Endothelial cell of umbilical vein (primary cell): ENCODE data around the gene RTP1.

Source experiments
- EZH2 ChIP-seq: IDR thresholded peaks from 2 replicates; pipeline ENCODE4 v1.6.1; 2012; ENCODE audit warnings: borderline replicate concordance, low read depth, mild to moderate bottlenecking, moderate library complexity, low read length, inconsistent platforms; ENCODE audit not compliant: severe bottlenecking
- FOS ChIP-seq: IDR thresholded peaks from 2 replicates; pipeline ENCODE4 v1.6.1; 2011; ENCODE audit warnings: mild to moderate bottlenecking, low read length, moderate library complexity, borderline replicate concordance; ENCODE audit not compliant: insufficient read depth
- GATA2 ChIP-seq: IDR thresholded peaks from 2 replicates; pipeline ENCODE4 v1.7.0; 2011; ENCODE audit warnings: low read depth, mild to moderate bottlenecking, moderate library complexity, mixed read lengths, low read length; ENCODE audit not compliant: insufficient read length, insufficient read depth
- MYC ChIP-seq: IDR thresholded peaks from one replicate; pipeline ENCODE4 v1.6.1; 2011; ENCODE audit warnings: mild to moderate bottlenecking, low read depth, low read length
- POLR2A ChIP-seq: IDR thresholded peaks from 2 replicates; pipeline ENCODE4 v1.6.1; 2012; ENCODE audit warnings: low read depth, mild to moderate bottlenecking, control low read depth, low read length
- POLR2AphosphoS5 ChIP-seq: IDR thresholded peaks from 2 replicates; pipeline ENCODE4 v1.6.1; 2012; ENCODE audit warnings: low read depth, mild to moderate bottlenecking, control low read depth, low read length, moderate library complexity; ENCODE audit not compliant: insufficient read depth
- TF ChIP-seq, protein P1 (sequence below), 2 donors: IDR thresholded peaks; 1 replicate in 1 of 2; 2 replicates in 1 of 2; pipeline ENCODE4 v1.5.1; 2011; ENCODE audit warnings: low read length in 2 of 2, mild to moderate bottlenecking in 2 of 2, moderate library complexity in 2 of 2, control low read depth in 1 of 2, inconsistent platforms in 1 of 2, low read depth in 1 of 2; ENCODE audit not compliant: insufficient read depth in 1 of 2; ENCODE audit errors: extremely low read depth in 1 of 2
- TF ChIP-seq, protein P2 (sequence below): IDR thresholded peaks from 2 replicates; pipeline ENCODE4 v1.6.1; 2011; ENCODE audit not compliant: insufficient read depth, insufficient read length

DNA sequence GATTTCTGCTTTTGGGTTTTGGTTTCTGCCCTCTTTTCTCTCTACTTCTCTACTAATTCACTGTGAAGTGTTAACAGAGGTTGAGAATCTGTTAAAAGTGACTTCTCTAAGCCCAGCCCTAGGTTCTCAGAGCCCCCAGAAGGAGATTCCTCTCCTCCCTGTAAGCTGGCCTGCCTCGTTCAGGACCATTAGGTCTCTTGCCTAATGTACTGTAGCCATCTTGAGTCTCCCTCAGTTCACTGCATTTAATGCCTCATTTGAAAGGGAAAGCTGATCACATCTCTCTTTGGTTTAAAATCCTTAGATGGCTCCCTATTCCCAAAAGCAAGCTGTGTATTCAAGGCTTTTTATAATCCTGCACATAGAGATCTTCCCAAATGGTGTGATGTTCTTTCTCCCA lies 16.3 kb downstream of the RTP1 start:
- TF ChIP-seq FOS (no peak), EZH2 (no peak), POLR2A (no peak), POLR2AphosphoS5 (no peak), GATA2 (no peak), MYC (no peak)
- TF ChIP-seq, protein P1, sequence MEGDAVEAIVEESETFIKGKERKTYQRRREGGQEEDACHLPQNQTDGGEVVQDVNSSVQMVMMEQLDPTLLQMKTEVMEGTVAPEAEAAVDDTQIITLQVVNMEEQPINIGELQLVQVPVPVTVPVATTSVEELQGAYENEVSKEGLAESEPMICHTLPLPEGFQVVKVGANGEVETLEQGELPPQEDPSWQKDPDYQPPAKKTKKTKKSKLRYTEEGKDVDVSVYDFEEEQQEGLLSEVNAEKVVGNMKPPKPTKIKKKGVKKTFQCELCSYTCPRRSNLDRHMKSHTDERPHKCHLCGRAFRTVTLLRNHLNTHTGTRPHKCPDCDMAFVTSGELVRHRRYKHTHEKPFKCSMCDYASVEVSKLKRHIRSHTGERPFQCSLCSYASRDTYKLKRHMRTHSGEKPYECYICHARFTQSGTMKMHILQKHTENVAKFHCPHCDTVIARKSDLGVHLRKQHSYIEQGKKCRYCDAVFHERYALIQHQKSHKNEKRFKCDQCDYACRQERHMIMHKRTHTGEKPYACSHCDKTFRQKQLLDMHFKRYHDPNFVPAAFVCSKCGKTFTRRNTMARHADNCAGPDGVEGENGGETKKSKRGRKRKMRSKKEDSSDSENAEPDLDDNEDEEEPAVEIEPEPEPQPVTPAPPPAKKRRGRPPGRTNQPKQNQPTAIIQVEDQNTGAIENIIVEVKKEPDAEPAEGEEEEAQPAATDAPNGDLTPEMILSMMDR (IDR thresholded peaks at IDR 0.05; ENCODE audit: extremely low read depth in 1 of 2, insufficient read depth in 1 of 2, low read depth in 1 of 2, low read length in 2 of 2) = no peak
- TF ChIP-seq, protein P2, sequence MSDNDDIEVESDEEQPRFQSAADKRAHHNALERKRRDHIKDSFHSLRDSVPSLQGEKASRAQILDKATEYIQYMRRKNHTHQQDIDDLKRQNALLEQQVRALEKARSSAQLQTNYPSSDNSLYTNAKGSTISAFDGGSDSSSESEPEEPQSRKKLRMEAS = no peak
